Measurements from ENCODE around the gene TBC1D2B.

The TBC1D2B gene

DNA sequence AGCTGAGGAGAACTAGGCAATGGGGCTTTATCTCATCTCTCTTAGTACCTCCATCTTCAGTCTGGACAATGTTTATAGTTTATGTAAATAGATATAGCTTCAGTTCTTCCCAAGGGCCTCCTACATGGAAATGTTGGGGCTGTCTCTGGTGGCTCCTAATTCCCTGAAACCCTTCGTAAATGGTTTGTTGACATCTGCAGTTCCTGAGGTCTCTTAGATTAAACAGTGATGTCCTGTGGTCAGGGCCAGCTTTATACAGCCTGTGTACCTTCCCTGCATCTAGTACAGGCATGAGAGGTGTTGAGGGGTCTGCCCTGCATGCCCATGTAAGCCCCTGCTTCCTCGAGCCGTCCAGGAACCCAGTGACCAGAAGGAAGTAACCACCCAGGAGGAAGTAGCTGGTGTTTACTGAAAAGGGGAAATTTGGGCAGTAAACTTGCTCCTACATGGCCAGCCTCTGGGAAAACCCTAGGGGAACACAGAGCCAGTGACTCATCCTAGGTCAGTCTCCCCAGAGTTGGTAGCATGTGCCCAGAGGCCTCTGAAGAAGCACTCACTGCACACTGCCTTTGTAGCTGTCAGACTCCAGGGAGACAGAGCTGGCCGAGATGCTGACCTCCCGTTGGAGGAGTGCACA is 4.7 kb upstream of the TBC1D2B start:
- H3K4me1 ChIP-seq (ENCODE audit: control insufficient read depth in 2 of 2, insufficient read depth in 1 of 2, low read depth in 1 of 2, low read length in 2 of 2) = no peaks in the 10 kb centered on the region
- no peak overlapping the region for H4K91ac ChIP-seq (ENCODE audit: low read depth, low read length, poor library complexity)
- H4K8ac ChIP-seq (ENCODE audit: low read depth, low read length) = no peak overlapping the region
- WGBS, 2 donors (ENCODE audit: extremely low coverage in 2 of 2, insufficient read length in 2 of 2, insufficient replicate concordance in 1 of 2) = no CpG with 5 or more reads among the region's 5 CpGs
- H3K4ac ChIP-seq (ENCODE audit: low read length) = no peak overlapping the region
- no peak overlapping the region for H3K9ac ChIP-seq (ENCODE audit: low read depth, low read length, poor library complexity)
- DNase-seq (ENCODE audit: low spot score) = no peak
- H3K23ac ChIP-seq (ENCODE audit: low read depth, low read length, poor library complexity) = no peak overlapping the region
- H3K27me3 ChIP-seq (ENCODE audit: control insufficient read depth in 3 of 3, insufficient read depth in 3 of 3, low read depth in 1 of 3, low read length in 3 of 3) = peaks cover 0 to 37% (median 2%) of the 10 kb centered on the region in 3 experiments
- no peak overlapping the region for H2AFZ ChIP-seq (ENCODE audit: low read length)
- no peak overlapping the region for H2BK5ac ChIP-seq (ENCODE audit: low read length)
- H3K79me1 ChIP-seq (ENCODE audit: low read depth, low read length) = no peaks in the 10 kb centered on the region
- no peak overlapping the region for H3K4me2 ChIP-seq (ENCODE audit: insufficient read depth, low read length, poor library complexity, severe bottlenecking)
- no peak overlapping the region for H3K4me3 ChIP-seq (ENCODE audit: low read length in 2 of 2)
- no peaks in the 10 kb centered on the region for H3K9me3 ChIP-seq (replicated peaks in 1 of 2; ENCODE audit: control insufficient read depth in 2 of 2, insufficient read depth in 1 of 2, low read depth in 1 of 2, low read length in 2 of 2)
- no peak overlapping the region for H3K18ac ChIP-seq (ENCODE audit: low read length)
- no peak overlapping the region for H2AK5ac ChIP-seq (ENCODE audit: low read depth, low read length)
- no peak overlapping the region for H3K27ac ChIP-seq (replicated peaks; ENCODE audit: low read length)
- no peak overlapping the region for H2BK15ac ChIP-seq (ENCODE audit: low read length)
- peak overlapping the region; percentile 63 for H3K14ac ChIP-seq (ENCODE audit: low read length)
- H2BK12ac ChIP-seq (ENCODE audit: low read length) = no peak overlapping the region
- no peak overlapping the region for H2BK120ac ChIP-seq (ENCODE audit: low read depth, low read length)
- no peaks in the 10 kb centered on the region for H3K36me3 ChIP-seq (replicated peaks in 1 of 2; ENCODE audit: control insufficient read depth in 2 of 2, insufficient read depth in 2 of 2, low read length in 2 of 2)

- Histone ChIP-seq H2AFZ (ENCODE audit: low read length) (no peak overlapping the region), H2BK120ac (ENCODE audit: low read depth, low read length) (no peak overlapping the region), H3K27ac (replicated peaks; ENCODE audit: low read length) (no peak overlapping the region), H3K4me1 (ENCODE audit: control insufficient read depth in 2 of 2, insufficient read depth in 1 of 2, low read depth in 1 of 2, low read length in 2 of 2) (peaks cover 10 to 11% of the 10 kb centered on the region in 2 donors), H3K27me3 (ENCODE audit: control insufficient read depth in 3 of 3, insufficient read depth in 3 of 3, low read depth in 1 of 3, low read length in 3 of 3) (peaks cover 0 to 35% (median 2%) of the 10 kb centered on the region in 3 experiments), H3K36me3 (replicated peaks in 1 of 2; ENCODE audit: control insufficient read depth in 2 of 2, insufficient read depth in 2 of 2, low read length in 2 of 2) (no peaks in the 10 kb centered on the region), H3K23ac (ENCODE audit: low read depth, low read length, poor library complexity) (no peak overlapping the region), H3K4ac (ENCODE audit: low read length) (no peak overlapping the region), H2BK15ac (ENCODE audit: low read length) (no peak overlapping the region), H4K91ac (ENCODE audit: low read depth, low read length, poor library complexity) (no peak overlapping the region), H3K79me1 (ENCODE audit: low read depth, low read length) (no peaks in the 10 kb centered on the region), H3K14ac (ENCODE audit: low read length) (no peak overlapping the region), H2AK5ac (ENCODE audit: low read depth, low read length) (no peak overlapping the region), H3K9me3 (replicated peaks in 1 of 2; ENCODE audit: control insufficient read depth in 2 of 2, insufficient read depth in 1 of 2, low read depth in 1 of 2, low read length in 2 of 2) (no peaks in the 10 kb centered on the region), H2BK12ac (ENCODE audit: low read length) (no peak overlapping the region), H2BK5ac (ENCODE audit: low read length) (no peak overlapping the region), H4K8ac (ENCODE audit: low read depth, low read length) (no peak overlapping the region), H3K9ac (ENCODE audit: low read depth, low read length, poor library complexity) (no peak overlapping the region), H3K4me3 (ENCODE audit: low read length in 2 of 2) (no peak overlapping the region), H3K4me2 (ENCODE audit: insufficient read depth, low read length, poor library complexity, severe bottlenecking) (no peak overlapping the region), H3K18ac (ENCODE audit: low read length) (no peak overlapping the region)
- DNase-seq (ENCODE audit: low spot score) = no peak
- WGBS, 2 donors (ENCODE audit: extremely low coverage in 2 of 2, insufficient read length in 2 of 2, insufficient replicate concordance in 1 of 2) = no CpG with 5 or more reads among the region's 8 CpGs
Measured at GRCh38 chr15:78080088-78080460, 2.6 kb upstream of the TBC1D2B start.

- Histone ChIP-seq H3K18ac (ENCODE audit: low read length) (no peak overlapping the region), H4K8ac (ENCODE audit: low read depth, low read length) (no peak overlapping the region), H2BK5ac (ENCODE audit: low read length) (no peak overlapping the region), H3K4me2 (ENCODE audit: insufficient read depth, low read length, poor library complexity, severe bottlenecking) (no peak overlapping the region), H3K36me3 (replicated peaks in 1 of 2; ENCODE audit: control insufficient read depth in 2 of 2, insufficient read depth in 2 of 2, low read length in 2 of 2) (no peaks in the 10 kb centered on the region), H2BK120ac (ENCODE audit: low read depth, low read length) (no peak overlapping the region), H3K14ac (ENCODE audit: low read length) (no peak overlapping the region), H3K27ac (replicated peaks; ENCODE audit: low read length) (no peak overlapping the region), H3K9ac (ENCODE audit: low read depth, low read length, poor library complexity) (no peak overlapping the region), H3K79me1 (ENCODE audit: low read depth, low read length) (no peaks in the 10 kb centered on the region), H2BK12ac (ENCODE audit: low read length) (no peak overlapping the region), H3K23ac (ENCODE audit: low read depth, low read length, poor library complexity) (no peak overlapping the region), H2AK5ac (ENCODE audit: low read depth, low read length) (no peak overlapping the region), H3K4ac (ENCODE audit: low read length) (no peak overlapping the region), H2BK15ac (ENCODE audit: low read length) (no peak overlapping the region), H3K4me3 (ENCODE audit: low read length in 2 of 2) (no peak overlapping the region), H2AFZ (ENCODE audit: low read length) (peak overlapping the region; percentile 8), H3K9me3 (replicated peaks in 1 of 2; ENCODE audit: control insufficient read depth in 2 of 2, insufficient read depth in 1 of 2, low read depth in 1 of 2, low read length in 2 of 2) (no peaks in the 10 kb centered on the region), H3K4me1 (ENCODE audit: control insufficient read depth in 2 of 2, insufficient read depth in 1 of 2, low read depth in 1 of 2, low read length in 2 of 2) (peaks cover 10 to 11% of the 10 kb centered on the region in 2 donors), H3K27me3 (ENCODE audit: control insufficient read depth in 3 of 3, insufficient read depth in 3 of 3, low read depth in 1 of 3, low read length in 3 of 3) (peaks cover 0 to 35% (median 2%) of the 10 kb centered on the region in 3 experiments), H4K91ac (ENCODE audit: low read depth, low read length, poor library complexity) (no peak overlapping the region)
- no CpG with 5 or more reads among the region's 11 CpGs for WGBS, 2 donors (ENCODE audit: extremely low coverage in 2 of 2, insufficient read length in 2 of 2, insufficient replicate concordance in 1 of 2)
- DNase-seq (ENCODE audit: low spot score) = no peak
Measured at GRCh38 chr15:78079298-78080087, 2.0 kb upstream of the TBC1D2B start.

DNA sequence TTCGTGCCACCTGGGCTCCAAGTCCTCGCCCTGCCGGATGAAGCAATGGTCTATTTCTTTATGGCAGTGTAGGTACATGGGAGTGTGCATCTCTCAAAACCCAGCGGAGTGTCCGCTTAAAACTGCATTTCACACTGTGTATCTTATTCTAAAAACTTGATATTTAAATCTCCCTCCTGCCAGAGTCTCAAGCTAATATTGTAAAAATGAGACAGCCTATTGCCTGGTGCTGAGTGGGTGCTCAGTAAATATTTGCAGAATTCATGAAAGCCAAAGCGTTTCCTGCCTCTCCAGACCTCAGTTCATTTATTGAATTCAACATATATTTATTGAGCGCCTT is 330 bp upstream of the TBC1D2B start:
- Histone ChIP-seq H3K18ac (ENCODE audit: low read length) (no peak overlapping the region), H2BK12ac (ENCODE audit: low read length) (no peak overlapping the region), H3K4me2 (ENCODE audit: insufficient read depth, low read length, poor library complexity, severe bottlenecking) (peak overlapping the region; percentile 79), H3K23ac (ENCODE audit: low read depth, low read length, poor library complexity) (no peak overlapping the region), H4K8ac (ENCODE audit: low read depth, low read length) (no peak overlapping the region), H2AK5ac (ENCODE audit: low read depth, low read length) (no peak overlapping the region), H2BK15ac (ENCODE audit: low read length) (no peak overlapping the region), H3K36me3 (replicated peaks in 1 of 2; ENCODE audit: control insufficient read depth in 2 of 2, insufficient read depth in 2 of 2, low read length in 2 of 2) (no peaks in the 10 kb centered on the region), H3K14ac (ENCODE audit: low read length) (no peak overlapping the region), H3K27ac (replicated peaks; ENCODE audit: low read length) (no peak overlapping the region), H3K4me3 (ENCODE audit: low read length in 2 of 2) (peak overlapping the region; percentile 71 to 89), H2AFZ (ENCODE audit: low read length) (peak overlapping the region; percentile 99), H3K4me1 (ENCODE audit: control insufficient read depth in 2 of 2, insufficient read depth in 1 of 2, low read depth in 1 of 2, low read length in 2 of 2) (peaks cover 11% of the 10 kb centered on the region in 2 donors), H3K79me1 (ENCODE audit: low read depth, low read length) (no peaks in the 10 kb centered on the region), H3K9ac (ENCODE audit: low read depth, low read length, poor library complexity) (no peak overlapping the region), H3K27me3 (ENCODE audit: control insufficient read depth in 3 of 3, insufficient read depth in 3 of 3, low read depth in 1 of 3, low read length in 3 of 3) (peaks cover 0 to 29% (median 2%) of the 10 kb centered on the region in 3 experiments), H4K91ac (ENCODE audit: low read depth, low read length, poor library complexity) (no peak overlapping the region), H2BK5ac (ENCODE audit: low read length) (no peak overlapping the region), H3K4ac (ENCODE audit: low read length) (no peak overlapping the region), H2BK120ac (ENCODE audit: low read depth, low read length) (no peak overlapping the region), H3K9me3 (replicated peaks in 1 of 2; ENCODE audit: control insufficient read depth in 2 of 2, insufficient read depth in 1 of 2, low read depth in 1 of 2, low read length in 2 of 2) (no peaks in the 10 kb centered on the region)
- no CpG with 5 or more reads among the region's 7 CpGs for WGBS, 2 donors (ENCODE audit: extremely low coverage in 2 of 2, insufficient read length in 2 of 2, insufficient replicate concordance in 1 of 2)
- DNase-seq (ENCODE audit: low spot score) = no peak
